Natural killer cell (primary cell): ENCODE measurements around the gene CTNNA2. TPM values are rescaled to one million over a fixed set of nuclear protein-coding genes. Genes with fewer than 3 reads are reported as not detected.

Source experiments
- ATAC-seq, 3 donors: fragments of 150-1000 bp in 2 of 3; fragments of 200-7000 bp in 1 of 3; cut with Tn5 transposase; 1 replicate in 1 of 3; 2 replicates in 2 of 3; pipeline ENCODE4 v1.10.0; 2021; ENCODE audit warnings: mild to moderate bottlenecking in 2 of 3, moderate library complexity in 2 of 3
- DNase-seq, 2 donors: peaks; one replicate each; pipeline versions ENCODE4 v3.0.0 to v3.0.0-alpha.2; 2013 to 2021; ENCODE audit warnings: mixed read lengths in 1 of 2
- H3K27ac ChIP-seq: one replicate; pipeline ENCODE4 v1.5.1; 2013; ENCODE audit warnings: mild to moderate bottlenecking, low read length
- H3K27me3 ChIP-seq: one replicate; pipeline ENCODE4 v1.6.1; 2013; ENCODE audit warnings: low read length; ENCODE audit not compliant: control insufficient read depth, insufficient read depth
- H3K36me3 ChIP-seq: one replicate; pipeline ENCODE4 v1.6.1; 2013; ENCODE audit warnings: low read length; ENCODE audit not compliant: control insufficient read depth, insufficient read depth
- H3K4me1 ChIP-seq: one replicate; pipeline ENCODE4 v1.6.1; 2013; ENCODE audit warnings: low read length; ENCODE audit not compliant: control insufficient read depth, insufficient read depth
- H3K4me3 ChIP-seq: one replicate; pipeline ENCODE4 v1.5.1; 2013; ENCODE audit warnings: low read length
- H3K9me3 ChIP-seq: one replicate; pipeline ENCODE4 v1.6.1; 2013; ENCODE audit warnings: low read length; ENCODE audit not compliant: control insufficient read depth, insufficient read depth
- H3K27ac Mint-ChIP-seq, 2 donors: one replicate each; pipeline ENCODE4 v1.8.0; 2022; ENCODE audit warnings: mild to moderate bottlenecking in 2 of 2, mixed read lengths in 2 of 2, moderate library complexity in 1 of 2
- H3K27me3 Mint-ChIP-seq, 2 donors: one replicate each; pipeline ENCODE4 v1.8.0; 2022; ENCODE audit warnings: low read depth in 2 of 2, mixed read lengths in 2 of 2
- H3K36me3 Mint-ChIP-seq: one replicate; pipeline ENCODE4 v1.8.0; 2022; ENCODE audit warnings: mixed read lengths
- H3K4me1 Mint-ChIP-seq, 2 donors: one replicate each; pipeline ENCODE4 v1.8.0; 2022; ENCODE audit warnings: mixed read lengths in 2 of 2
- H3K4me3 Mint-ChIP-seq: one replicate; pipeline ENCODE4 v1.8.0; 2022; ENCODE audit warnings: mild to moderate bottlenecking, moderate library complexity, mixed read lengths
- H3K9me3 Mint-ChIP-seq, 2 donors: one replicate each; pipeline ENCODE4 v1.8.0; 2022; ENCODE audit warnings: mixed read lengths in 2 of 2
- CTCF ChIP-seq: fragments of 200-600 bp; IDR thresholded peaks from one replicate; pipeline ENCODE4 v1.8.0; 2022; ENCODE audit warnings: antibody characterized with exemption
- WGBS: methylation state at CpG from one replicate; pipeline ENCODE4 v1.1.7; 2013; ENCODE audit warnings: missing lambda C conversion rate; ENCODE audit not compliant: insufficient coverage; 5-methylcytosine and 5-hydroxymethylcytosine counted together
- intact Hi-C: fragments of 100-400 bp; cut with micrococcal nuclease; formaldehyde crosslinking; loops from one replicate; pipeline ENCODE4 v1.14.2; 2022
- total RNA-seq, 4 donors: library from RNA; stranded (reverse); fragments of 120-200 nt in 1 of 4; gene quantifications; one replicate each; pipeline versions ENCODE4 v1.2.3 to v1.2.4, GENCODE V29; 2013 to 2022

The CTNNA2 gene
- total RNA-seq, 3 donors from 2014 or later (not counting 1 experiment from before 2014, with no cell fraction given), result not detected

GRCh38 chr2:79798776-79799175 lies 285.9 kb downstream of the CTNNA2 start:
- DNase-seq (no peak), ATAC-seq (no peak)
- Histone ChIP-seq H3K9me3 (peaks cover 3% of the 10 kb centered on the region), H3K27me3 (no peaks in the 10 kb centered on the region), H3K4me3 (no peak overlapping the region), H3K4me1 (no peaks in the 10 kb centered on the region), H3K36me3 (no peaks in the 10 kb centered on the region), H3K27ac (no peak overlapping the region)
- H3K4me3 Mint-ChIP-seq, result no peak overlapping the region
- H3K4me1 Mint-ChIP-seq, result no peaks in the 10 kb centered on the region
- peaks cover 4 to 7% of the 10 kb centered on the region in 2 donors for H3K9me3 Mint-ChIP-seq
- intact Hi-C loops, result no loop called here
- no peak for TF ChIP-seq CTCF
- H3K27ac Mint-ChIP-seq, result no peak overlapping the region
- 74% methylated on average over 2 of the region's 3 CpGs for WGBS
- H3K27me3 Mint-ChIP-seq, result no peaks in the 10 kb centered on the region
- no peaks in the 10 kb centered on the region for H3K36me3 Mint-ChIP-seq

GRCh38 chr2:79799729-79800128 lies 286.9 kb downstream of the CTNNA2 start:
- no peak for TF ChIP-seq CTCF
- no peak overlapping the region for H3K27ac Mint-ChIP-seq
- Histone ChIP-seq H3K4me3 (no peak overlapping the region), H3K27me3 (no peaks in the 10 kb centered on the region), H3K9me3 (peaks cover 3% of the 10 kb centered on the region), H3K36me3 (no peaks in the 10 kb centered on the region), H3K4me1 (no peaks in the 10 kb centered on the region), H3K27ac (no peak overlapping the region)
- H3K36me3 Mint-ChIP-seq, result no peaks in the 10 kb centered on the region
- H3K4me3 Mint-ChIP-seq, result no peak overlapping the region
- ATAC-seq (no peak), DNase-seq (no peak)
- H3K27me3 Mint-ChIP-seq, result no peaks in the 10 kb centered on the region
- intact Hi-C loops, result no loop called here
- H3K4me1 Mint-ChIP-seq, result no peaks in the 10 kb centered on the region
- peaks cover 6 to 7% of the 10 kb centered on the region in 2 donors for H3K9me3 Mint-ChIP-seq

GRCh38 chr2:79801082-79801481 lies 288.2 kb downstream of the CTNNA2 start:
- no peaks in the 10 kb centered on the region for H3K36me3 Mint-ChIP-seq
- no peaks in the 10 kb centered on the region for H3K27me3 Mint-ChIP-seq
- peaks cover 2% of the 10 kb centered on the region for H3K9me3 ChIP-seq
- intact Hi-C loops, result no loop called here
- 73% methylated on average over 3 of the region's 3 CpGs for WGBS
- H3K36me3 ChIP-seq, result no peaks in the 10 kb centered on the region
- no peak for TF ChIP-seq CTCF
- no peak overlapping the region for H3K27ac Mint-ChIP-seq
- no peak for ATAC-seq
- no peak overlapping the region for H3K4me3 Mint-ChIP-seq
- peaks cover 7 to 10% of the 10 kb centered on the region in 2 donors for H3K9me3 Mint-ChIP-seq
- no peaks in the 10 kb centered on the region for H3K27me3 ChIP-seq
- DNase-seq, result no peak
- H3K27ac ChIP-seq, result no peak overlapping the region
- no peaks in the 10 kb centered on the region for H3K4me1 ChIP-seq
- no peak overlapping the region for H3K4me3 ChIP-seq
- no peaks in the 10 kb centered on the region for H3K4me1 Mint-ChIP-seq

GRCh38 chr2:79817288-79817687 lies 304.4 kb downstream of the CTNNA2 start:
- H3K4me1 ChIP-seq, result no peaks in the 10 kb centered on the region
- H3K4me3 Mint-ChIP-seq, result no peak overlapping the region
- no peak for TF ChIP-seq CTCF
- DNase-seq (no peak), ATAC-seq (no peak)
- H3K4me3 ChIP-seq, result no peak overlapping the region
- no peaks in the 10 kb centered on the region for H3K27me3 ChIP-seq
- no peaks in the 10 kb centered on the region for H3K4me1 Mint-ChIP-seq
- no peaks in the 10 kb centered on the region for H3K36me3 ChIP-seq
- H3K27me3 Mint-ChIP-seq, result no peaks in the 10 kb centered on the region
- H3K36me3 Mint-ChIP-seq, result peaks cover 8% of the 10 kb centered on the region
- peaks cover 13 to 15% of the 10 kb centered on the region in 2 donors for H3K9me3 Mint-ChIP-seq
- H3K27ac Mint-ChIP-seq, result no peak overlapping the region
- H3K9me3 ChIP-seq, result peaks cover 4% of the 10 kb centered on the region
- no peak overlapping the region for H3K27ac ChIP-seq
- intact Hi-C loops, result no loop called here
- WGBS, result 76% methylated on average over 4 of the region's 4 CpGs
